ENCODE measurements around the gene FOXK1.
"Not testable (repeated sequence)": the region's sequence is repeated elsewhere in the genome, so short reads cannot be mapped to it uniquely, and the experiment has no call there.

Gene FOXK1

GRCh38 chr7:4800926-4801838 is 119.1 kb downstream of the FOXK1 start:
- DNase-seq (ENCODE audit: low spot score) = no peak

- DNase-seq (ENCODE audit: low spot score) = no peak
These were observed 119.7 kb downstream of the FOXK1 start for GRCh38 chr7:4801839-4802231.

- not testable (repeated sequence) for DNase-seq (ENCODE audit: low spot score)
These were observed 120.5 kb downstream of the FOXK1 start for GRCh38 chr7:4802577-4802976.

- DNase-seq (ENCODE audit: low spot score) = no peak
These were observed 121.5 kb downstream of the FOXK1 start for GRCh38 chr7:4803397-4804241.

GRCh38 chr7:4805110-4805983 is 123.3 kb downstream of the FOXK1 start:
- no peak for DNase-seq (ENCODE audit: low spot score)

GRCh38 chr7:4805984-4806300 is 123.8 kb downstream of the FOXK1 start:
- DNase-seq (ENCODE audit: low spot score) = no peak

- no peak for DNase-seq (ENCODE audit: low spot score)
These were observed 125.0 kb downstream of the FOXK1 start for GRCh38 chr7:4806983-4807597.

- DNase-seq (ENCODE audit: low spot score) = no peak
These were observed 125.5 kb downstream of the FOXK1 start for GRCh38 chr7:4807598-4808016.

GRCh38 chr7:4808026-4808425 is 125.9 kb downstream of the FOXK1 start:
- DNase-seq (ENCODE audit: low spot score) = no peak

- no peak for DNase-seq (ENCODE audit: low spot score)
These were observed 126.5 kb downstream of the FOXK1 start for GRCh38 chr7:4808565-4808964.

GRCh38 chr7:4809091-4809591 is 127.0 kb downstream of the FOXK1 start:
- no peak for DNase-seq (ENCODE audit: low spot score)

- no peak for DNase-seq (ENCODE audit: low spot score)
These were observed 127.6 kb downstream of the FOXK1 start for GRCh38 chr7:4809666-4810065.

GRCh38 chr7:4814433-4814832 is 132.3 kb downstream of the FOXK1 start:
- no peak for DNase-seq (ENCODE audit: low spot score)

- DNase-seq (ENCODE audit: low spot score) = no peak
These were observed 133.0 kb downstream of the FOXK1 start for GRCh38 chr7:4815121-4815520.

GRCh38 chr7:4815609-4816418 is 133.7 kb downstream of the FOXK1 start:
- DNase-seq (ENCODE audit: low spot score) = no peak

GRCh38 chr7:4816419-4817080 is 134.5 kb downstream of the FOXK1 start:
- DNase-seq (ENCODE audit: low spot score) = no peak

- no peak for DNase-seq (ENCODE audit: low spot score)
These were observed 135.2 kb downstream of the FOXK1 start for GRCh38 chr7:4817178-4817901.

GRCh38 chr7:4818000-4818794 is 136.1 kb downstream of the FOXK1 start:
- no peak for DNase-seq (ENCODE audit: low spot score)

Measured in COLO829 (cell line).